Measurements from ENCODE around the gene ZFYVE26.
"Not testable (repeated sequence)": the region's sequence is repeated elsewhere in the genome, so short reads cannot be mapped to it uniquely, and the experiment has no call there.

ZFYVE26 gene

DNA sequence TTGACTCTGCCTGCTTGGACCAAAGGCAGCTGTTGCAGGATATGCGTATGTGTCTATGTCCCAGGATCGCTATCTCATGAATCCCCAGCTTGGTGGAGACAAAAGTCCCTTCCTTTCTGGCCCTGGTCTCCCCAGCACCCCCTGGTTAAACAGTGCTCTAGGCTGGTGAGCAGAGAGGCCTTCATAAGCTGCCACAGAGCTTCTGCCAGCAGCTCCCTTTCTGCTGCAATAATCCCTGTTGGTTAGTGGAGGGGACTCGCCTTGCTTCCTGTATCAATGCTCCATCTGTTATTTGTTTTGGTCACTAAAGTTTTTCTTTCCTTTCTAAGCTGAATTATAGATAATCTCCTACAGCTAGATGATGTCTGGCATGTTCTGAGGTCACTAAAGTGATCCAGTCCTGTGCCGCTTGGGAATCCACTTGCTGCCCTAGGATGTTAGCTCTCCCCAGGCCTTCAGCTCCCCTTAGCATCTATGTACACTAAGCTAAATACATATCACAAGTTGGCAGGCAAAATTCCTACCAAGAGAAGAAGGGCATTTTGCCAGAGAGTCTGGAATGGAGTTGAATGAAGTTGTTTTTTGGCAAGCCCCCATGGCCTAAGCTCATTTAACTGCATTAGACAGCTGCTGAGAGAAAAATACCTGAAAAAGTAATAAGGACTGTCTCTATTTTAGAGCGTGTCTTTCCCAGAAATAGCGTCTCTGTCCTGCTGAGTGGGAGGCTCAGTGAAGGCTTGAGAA is 66.9 kb downstream of the ZFYVE26 start:
- no peak for DNase-seq

DNA sequence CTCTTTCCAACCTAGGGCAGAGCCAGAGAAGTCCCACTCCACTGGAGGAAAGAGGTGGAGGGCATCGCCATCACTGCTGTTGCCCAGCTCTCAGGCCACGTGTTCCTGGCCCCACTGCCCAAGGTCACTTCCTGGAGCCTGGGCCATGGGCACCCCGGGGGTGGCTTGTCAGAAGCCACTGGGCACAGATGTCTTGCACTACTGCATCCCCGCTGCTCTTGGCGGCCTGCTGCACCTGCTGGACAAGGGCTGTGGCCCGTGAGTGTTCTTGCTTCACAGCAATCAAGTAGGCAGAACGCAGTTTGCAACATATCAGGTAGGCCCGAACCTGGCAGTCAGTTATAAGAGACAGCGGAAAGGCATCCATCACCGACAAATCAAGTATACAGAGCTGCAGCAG is 68.1 kb downstream of the ZFYVE26 start:
- no peak for DNase-seq

DNA sequence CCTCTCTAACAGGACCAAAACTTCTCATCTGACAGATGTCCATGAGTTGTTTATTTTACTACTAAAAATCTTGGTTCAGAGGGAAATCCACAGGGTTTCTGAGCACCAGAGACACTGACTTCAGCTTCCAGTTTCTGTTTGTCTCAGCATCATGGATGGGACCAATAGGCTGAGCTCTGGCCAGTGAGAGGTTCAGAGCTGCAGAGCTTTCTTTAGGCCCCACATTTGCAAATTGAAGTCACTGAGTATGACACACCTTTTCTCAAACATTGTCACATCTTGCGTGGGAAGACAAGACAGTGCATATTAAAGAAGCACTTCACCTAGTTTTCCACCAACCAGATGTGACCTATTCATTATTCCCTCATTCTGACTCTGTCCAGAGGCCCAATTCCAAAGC is 69.5 kb downstream of the ZFYVE26 start:
- DNase-seq = no peak

DNA sequence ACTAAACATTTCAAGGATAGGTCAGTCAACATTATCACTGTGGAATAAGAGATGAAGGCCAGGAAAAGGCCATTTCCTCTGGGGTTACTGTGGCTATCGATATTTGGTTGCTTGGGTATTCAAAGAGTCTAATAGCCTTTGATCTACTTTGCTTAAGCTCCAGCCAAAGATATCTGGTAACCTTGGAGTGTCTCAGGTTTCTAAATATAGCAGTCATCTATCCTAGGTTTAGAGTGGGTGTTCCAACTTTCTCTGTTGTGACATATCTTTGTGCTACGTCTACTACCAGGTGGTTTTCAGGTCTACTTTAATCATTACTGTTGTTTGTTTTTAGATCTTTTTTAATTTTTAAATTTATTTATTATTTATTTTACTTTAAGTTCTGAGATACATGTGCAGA is 72.3 kb downstream of the ZFYVE26 start:
- no peak for DNase-seq

DNA sequence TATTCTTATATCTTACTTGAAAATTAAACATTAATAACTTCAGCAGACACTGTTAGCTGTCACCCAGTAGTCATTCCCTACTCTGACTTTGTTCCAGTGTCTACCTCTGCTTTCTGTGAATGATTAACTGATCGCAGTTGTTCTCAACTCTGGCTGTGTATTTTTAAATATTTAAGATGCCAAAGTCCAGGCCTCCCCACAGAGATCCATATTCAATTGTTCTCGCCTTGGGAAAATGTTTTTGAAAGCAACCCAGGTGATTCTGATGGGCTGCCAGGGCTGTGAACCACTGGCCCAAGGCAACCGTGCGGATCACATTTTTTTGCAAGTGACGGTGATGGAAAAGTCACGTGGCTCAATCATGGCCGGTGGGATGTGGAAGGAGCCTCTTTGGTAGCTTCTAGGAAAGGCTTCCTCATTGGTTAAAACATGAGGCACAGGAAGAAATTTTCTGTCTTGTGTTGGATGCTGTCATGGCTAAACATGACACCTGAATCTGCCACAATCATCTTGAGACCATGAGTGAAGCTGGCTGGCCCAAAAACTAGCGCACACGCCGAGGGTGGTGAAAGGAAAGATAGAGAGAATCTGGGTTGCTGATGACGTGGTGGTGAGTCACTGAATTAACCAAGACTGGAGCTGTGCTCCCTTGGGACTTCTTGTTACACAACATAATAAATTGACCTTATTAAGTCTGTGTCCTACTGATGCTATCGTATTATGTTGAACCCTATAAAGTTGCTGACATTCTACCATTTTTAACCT is 77.5 kb downstream of the ZFYVE26 start:
- DNase-seq = no peak

DNA sequence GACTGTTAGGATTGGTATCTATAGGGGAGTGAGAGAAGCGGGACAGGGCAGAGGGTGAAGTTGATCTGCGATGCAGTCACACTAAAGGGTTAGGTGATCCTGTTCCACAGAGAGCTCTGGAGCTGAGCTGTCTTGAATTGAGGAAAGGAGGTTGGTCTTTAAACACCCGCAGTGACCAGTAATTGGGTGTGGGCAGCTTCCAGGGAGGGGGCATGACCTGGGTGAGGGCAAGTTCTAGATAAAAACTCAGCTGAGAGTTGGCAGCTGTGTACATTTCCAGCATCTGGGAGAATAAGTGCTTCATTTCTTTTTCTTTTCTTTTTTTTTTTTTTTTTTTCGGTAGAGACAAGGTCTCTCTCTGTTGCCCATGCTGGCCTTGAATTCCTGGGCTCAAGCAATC is 79.6 kb downstream of the ZFYVE26 start:
- no peak for DNase-seq

DNA sequence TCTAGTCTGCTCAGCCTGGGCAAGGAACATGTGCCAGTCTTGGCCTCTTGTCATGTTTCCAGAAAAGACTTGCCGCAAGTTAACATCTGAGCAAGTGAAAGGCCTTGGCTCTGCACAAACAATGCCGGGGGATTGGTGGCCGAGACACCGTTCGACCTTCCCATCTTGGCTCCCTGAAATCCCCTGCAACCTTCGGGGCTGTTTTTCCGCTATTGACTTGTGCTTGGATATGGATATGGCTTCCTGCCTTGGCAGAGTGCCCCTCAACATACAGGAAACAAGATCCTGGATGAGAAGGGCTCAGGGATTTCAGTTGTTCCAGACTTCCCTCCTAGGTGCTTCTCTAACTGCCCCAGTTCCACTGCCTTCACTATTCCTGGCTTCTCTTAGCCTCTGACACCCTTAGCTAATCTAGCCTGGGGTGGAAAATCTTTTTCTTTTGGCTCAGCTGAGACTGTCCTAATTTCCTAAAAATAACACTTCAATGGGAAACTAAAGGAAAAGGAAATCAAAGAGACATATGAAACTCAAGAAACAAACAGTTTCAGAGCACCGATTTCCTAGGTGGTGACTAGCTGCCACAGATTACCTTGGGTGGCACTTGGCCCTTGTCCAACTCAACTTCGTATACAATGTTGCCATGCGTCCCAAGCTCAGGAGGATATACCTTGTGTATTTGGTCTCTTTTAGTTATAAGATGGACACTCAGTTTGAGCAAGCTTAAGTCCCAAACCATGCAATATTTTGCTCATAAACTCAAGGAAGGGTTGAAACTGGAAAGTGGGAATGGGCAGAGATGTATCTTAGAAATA is 80.8 kb downstream of the ZFYVE26 start:
- no peak for DNase-seq

DNA sequence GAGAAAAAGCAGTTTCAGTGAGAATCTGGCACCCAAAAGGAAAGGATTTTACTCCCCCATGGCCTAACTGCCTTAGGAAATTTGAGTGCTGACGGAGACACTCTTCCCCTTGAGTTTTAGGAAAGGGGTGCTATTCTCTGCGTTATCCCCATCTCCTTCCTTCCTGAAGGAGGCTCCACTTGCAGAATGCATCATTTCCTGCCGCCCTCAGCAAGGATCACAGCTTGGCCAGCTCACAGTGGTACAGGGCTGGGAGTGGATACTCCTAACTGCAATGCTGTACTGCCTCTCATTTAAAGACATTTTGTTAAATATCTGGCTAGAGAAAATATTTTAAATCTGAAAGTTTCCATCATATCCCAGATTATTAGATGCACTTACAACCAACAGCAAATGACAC is 81.7 kb downstream of the ZFYVE26 start:
- DNase-seq = no peak

DNA sequence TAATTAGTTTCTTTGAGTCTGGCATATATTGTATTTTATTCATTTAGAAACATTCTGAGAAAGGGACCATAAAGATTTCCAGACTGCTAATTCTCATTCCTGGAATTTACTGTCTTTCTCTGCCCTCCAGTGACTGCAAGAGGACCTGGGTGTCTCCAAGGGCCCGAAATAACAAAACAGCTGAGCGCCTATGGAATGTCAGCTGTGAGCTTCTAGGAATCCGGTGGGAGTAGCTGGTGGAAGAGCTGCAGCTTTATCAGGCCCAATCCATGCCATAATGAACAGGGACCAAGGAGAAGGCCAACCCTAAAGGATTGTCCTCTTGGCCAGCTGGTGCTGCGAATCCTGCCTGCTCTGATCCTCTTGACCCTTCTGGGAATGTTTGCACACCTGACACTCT is 82.8 kb downstream of the ZFYVE26 start:
- no peak for DNase-seq

DNA sequence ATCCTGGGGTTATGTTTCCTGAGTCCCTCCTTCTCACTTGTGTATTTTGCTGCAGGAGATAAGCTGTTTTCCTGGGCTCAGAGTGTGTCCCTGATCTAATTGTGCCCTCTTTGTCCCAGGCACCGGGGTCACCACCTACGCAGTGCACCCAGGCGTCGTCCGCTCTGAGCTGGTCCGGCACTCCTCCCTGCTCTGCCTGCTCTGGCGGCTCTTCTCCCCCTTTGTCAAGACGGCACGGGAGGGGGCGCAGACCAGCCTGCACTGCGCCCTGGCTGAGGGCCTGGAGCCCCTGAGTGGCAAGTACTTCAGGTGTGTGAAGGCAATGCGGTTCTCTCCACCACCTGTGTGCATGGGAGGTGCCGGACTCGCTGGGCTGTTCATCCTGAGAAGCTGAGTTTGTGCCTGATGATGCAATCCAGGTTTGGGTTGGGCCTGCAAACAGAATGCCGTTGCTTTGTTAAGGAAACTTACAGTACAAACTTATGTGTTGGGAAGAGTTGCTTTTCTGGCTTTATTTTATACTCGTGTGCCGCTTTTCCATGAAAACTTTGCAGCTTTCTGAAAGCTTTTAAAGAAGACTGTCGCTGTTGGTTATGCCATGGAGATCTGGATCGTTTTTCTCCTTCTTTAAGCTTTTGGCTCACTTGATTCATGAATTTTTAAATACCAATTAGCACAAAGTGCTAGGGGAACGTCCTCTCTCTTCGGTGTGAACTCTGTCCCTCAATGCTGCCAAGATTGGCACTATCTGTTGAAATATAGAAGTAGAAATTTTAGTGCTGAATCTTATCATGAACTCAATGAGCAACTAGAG is 87.1 kb downstream of the ZFYVE26 start:
- DNase-seq = no peak

DNA sequence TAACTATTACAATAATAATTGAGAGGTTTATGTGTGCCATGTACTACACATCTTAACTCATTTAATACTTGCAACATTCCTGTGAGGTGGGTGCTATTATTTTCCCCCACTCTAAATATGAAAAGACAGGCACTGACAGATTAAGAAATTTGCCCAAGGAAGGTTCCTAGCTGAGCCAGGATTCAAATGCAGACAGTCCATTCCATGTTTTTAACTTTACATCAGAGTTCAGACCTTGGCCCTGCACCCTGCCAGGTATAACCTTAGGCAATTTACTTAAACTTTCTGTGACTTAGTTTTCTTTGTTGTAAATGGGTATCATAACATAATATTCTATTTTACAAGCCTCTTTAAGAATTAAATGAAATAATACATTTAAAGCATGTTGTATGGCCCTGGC is 88.1 kb downstream of the ZFYVE26 start:
- no peak for DNase-seq

DNA sequence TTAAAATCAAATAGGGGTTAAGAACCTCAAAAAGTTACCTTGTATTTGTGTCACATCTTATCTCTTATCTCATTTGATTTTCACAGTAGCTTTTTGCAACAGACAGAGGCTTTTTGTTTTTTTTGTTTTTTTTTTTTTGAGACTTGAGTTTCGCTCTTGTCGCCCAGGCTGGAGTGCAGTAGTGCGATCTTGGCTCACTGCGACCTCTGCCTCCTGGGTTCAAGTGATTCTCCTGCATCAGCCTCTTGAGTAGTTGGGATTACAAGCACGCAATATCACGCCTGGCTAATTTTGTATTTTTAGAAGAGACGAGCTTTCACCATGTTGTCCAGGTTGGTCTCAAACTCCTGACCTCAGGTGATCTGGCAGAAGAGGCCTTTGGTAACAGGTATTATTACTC is 89.0 kb downstream of the ZFYVE26 start:
- no peak for DNase-seq

DNA sequence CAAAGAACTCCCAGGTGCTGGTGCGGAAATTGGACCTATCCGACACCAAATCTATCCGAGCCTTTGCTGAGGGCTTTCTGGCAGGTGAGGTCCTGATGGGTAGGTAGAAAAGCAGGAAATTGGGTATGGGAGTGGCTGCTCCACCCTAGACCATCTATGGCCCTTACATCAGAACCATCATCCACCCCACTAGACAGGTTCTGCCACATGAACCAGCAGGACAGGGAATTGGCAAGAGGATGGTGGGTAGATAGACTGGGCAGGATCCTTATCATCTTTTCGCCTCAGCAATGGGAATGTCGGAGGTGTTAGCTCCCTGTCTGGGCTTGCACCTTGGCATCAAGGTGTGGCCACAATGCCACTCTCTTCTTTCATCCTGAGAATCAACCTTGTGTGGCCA is 91.2 kb downstream of the ZFYVE26 start:
- no peak for DNase-seq

DNA sequence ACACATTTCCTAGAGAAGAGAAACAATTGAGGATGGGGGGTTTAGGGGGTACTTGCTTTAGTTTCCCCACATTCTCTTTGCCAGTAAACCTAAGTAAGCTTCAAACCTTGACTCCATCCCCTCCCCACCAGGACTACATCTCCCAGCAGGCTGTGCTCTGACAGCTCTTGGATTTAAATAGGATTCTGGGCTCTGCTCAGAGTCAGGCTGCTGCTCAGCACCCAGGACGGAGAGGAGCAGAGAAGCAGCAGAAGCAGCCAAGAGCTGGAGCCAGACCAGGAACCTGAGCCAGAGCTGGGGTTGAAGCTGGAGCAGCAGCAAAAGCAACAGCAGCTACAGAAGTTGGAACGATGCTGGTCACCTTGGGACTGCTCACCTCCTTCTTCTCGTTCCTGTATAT is 94.1 kb downstream of the ZFYVE26 start:
- DNase-seq = no peak

DNA sequence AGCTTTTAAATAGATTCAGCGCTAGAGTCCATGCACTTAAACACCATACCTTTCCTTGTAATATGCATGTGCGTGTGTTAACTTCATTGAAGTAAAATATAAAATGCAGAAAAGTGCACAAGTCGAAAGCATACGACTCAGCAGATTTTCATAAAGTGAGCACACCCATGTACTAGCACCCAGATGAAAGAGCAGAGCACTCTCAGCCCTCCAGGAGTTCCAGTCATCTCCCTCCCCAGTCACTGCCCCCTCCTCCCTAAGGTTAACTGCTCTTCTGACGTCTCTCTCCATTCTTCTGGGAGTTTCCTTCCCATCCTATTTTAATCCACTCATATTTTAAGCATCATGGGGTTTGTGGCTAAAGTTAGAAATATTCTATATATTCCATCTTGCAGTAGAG is 94.5 kb downstream of the ZFYVE26 start:
- no peak for DNase-seq

DNA sequence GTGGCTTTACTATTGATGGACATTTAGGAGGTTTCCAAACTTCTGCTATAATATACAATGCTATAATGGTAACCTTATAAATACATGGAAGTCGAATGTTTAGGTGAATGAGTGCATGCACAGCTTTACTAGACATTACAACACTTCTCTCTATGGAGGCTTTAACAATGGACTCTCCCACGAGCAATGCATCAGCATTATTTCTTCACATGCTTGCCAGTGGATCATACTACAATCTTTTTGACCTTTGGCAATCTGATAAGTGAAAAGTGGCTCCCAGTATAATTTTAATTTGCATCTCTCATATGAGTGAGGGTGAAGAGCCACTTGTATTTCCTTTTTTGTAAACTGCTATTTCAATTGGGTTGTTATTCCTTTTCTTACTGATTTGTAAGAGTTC is 96.5 kb downstream of the ZFYVE26 start:
- no peak for DNase-seq

DNA sequence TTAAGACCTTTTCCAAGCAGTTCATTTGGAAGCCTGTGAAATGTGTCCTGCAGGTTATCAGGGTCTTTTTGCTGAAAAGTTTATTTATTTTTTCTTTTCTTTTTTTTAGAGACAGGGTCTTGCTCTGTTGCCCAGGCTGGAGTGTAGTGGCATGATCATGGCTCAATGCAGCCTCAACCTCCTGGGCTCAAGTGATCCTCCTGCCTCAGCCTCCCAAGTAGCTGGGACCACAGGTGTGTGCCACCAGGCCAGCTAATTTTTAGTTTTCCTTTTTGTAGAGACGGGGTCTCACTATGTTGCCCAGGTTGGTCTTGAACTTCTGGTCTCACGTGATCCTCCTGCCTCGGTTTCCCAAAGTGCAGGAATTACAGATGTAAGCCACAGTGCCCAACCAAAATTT is 97.0 kb downstream of the ZFYVE26 start:
- DNase-seq = not testable (repeated sequence)

DNA sequence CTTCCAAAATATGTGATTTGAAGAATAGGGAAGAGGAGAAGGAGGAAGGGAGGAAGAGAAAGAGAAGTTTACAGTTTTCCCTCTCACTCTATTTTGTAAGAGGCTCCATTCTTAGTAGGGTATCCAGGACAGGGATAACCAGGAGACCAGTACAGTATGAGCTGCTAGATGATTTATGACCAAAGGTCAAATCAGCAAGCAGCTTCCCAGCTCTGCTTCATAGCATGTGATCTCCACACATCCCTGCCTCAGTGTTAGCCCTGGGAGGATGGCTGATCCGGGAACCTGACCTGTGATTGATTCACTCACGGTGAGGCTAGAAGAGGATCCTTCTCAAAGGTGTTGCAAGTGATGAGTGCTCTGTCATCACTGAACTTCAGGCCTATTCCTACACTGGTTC is 98.1 kb downstream of the ZFYVE26 start:
- DNase-seq = no peak

DNA sequence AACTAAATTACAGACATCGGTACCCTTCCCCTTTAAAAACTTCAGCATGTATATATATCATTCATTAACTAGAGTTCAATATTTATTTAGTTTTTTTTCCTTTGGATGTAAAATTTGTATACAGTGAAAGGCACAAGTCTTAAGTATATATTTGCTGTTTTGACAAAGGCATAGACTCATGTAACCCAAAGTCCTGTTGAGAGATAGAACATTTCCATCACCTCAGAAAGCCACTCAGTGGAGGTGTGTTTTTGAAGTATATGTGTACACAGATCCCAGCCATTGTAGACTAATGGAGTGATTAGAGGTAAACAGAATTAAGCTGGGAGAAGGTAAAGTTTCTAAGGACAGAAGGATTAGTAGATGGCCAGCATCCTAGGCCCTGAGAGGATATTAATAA is 99.3 kb downstream of the ZFYVE26 start:
- no peak for DNase-seq

DNA sequence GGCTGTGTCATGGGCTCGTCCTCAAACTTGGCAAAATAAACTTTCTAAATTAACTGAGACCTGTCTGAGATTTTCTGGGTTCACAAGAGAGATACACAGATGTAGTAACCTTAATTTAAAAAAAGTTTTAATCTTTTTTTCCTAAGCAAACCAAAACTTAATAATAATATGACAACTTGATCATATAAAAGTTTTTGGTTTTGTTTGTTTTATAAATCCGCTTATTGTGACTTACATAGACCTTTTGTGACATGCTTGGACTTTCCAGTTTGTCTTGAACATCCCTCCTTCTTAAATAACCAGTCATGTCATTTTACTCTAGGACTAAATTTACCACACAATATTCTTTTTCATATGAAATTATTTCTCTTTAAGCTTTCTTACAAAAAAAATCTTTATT is 106.2 kb downstream of the ZFYVE26 start:
- no peak for DNase-seq

DNA sequence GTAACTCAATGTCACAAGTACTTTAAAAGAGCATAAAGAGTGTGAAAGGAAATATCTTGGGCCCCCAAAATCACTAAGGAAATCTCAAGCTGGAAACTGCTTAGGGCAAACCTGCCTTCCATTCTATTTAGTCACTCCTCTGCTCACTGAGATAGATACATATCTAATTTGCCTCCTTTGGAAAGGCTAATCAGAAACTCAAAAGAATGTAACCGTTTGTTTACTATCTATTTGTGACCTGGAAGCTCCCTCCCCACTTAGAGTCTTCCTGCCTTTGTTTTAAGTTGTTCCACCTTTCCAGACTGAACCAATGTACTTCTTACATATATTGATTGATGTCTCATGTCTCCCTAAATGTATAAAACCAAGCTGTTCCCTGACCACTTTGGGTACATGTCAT is 106.6 kb downstream of the ZFYVE26 start:
- DNase-seq = not testable (repeated sequence)

DNA sequence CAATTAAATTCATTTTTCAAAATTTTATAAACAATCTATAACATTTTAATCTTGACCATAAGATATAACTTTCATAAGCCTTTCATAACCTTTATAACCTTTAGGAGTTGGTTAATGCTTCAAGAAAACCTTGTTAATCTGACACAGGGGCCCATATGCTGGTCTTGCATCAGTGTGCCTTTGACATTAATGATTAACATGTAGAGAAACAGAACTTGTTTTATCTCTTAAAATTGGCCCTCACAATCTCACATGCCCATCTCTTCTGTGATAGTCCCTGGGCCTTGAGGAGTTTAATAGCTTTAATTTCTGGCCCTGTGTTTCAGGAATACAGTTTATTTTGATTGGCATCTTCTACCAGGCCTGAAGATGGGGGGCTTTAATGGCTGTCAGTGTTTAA is 107.0 kb downstream of the ZFYVE26 start:
- DNase-seq = not testable (repeated sequence)

DNA sequence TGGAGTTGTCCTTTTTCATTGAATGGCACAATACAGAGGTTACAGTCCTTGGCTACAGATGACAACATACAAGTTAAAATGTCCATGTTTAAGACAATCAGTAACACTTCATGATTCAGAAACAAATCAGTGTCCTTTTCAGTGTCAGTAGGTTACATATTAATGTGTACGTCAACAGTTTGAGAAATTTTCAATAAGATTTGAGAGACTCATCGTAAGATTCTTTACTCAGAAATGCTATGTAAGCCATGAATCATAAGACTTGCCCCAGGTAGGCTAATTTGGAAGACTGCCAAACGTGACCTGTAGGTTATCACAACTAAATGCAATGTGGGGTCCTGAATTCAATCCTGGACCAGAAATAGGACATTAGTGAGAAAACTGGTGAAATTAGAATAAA is 111.2 kb downstream of the ZFYVE26 start:
- DNase-seq = no peak
